HepG2 (cell line): Measurements from ENCODE around the gene UCN2. TPM values are rescaled to one million over a fixed set of nuclear protein-coding genes. Genes with fewer than 3 reads are reported as not detected.
A peak's percentile ranks its signal among the peaks of the same experiment; 100 is the strongest.

ENCODE experiments used
- ATAC-seq: fragments of 200-7000 bp; cut with Tn5 transposase; 3 replicates; pipeline ENCODE4 v1.9.1; 2020; ENCODE audit warnings: mild to moderate bottlenecking, moderate library complexity
- BruUV-seq: library from RNA; stranded (reverse); fragments of 400-500 nt; replicated peaks from 2 replicates; lab custom pipeline; 2021; lab: Mats Ljungman, UMichigan
- CTCF ChIA-PET: fragments of 300-600 bp; formaldehyde crosslinking; extraction: SDS; loops from one replicate; lab custom pipeline; 2021; ENCODE audit warnings: low total read pairs, inconsistent platforms, low intra/inter-chr PET ratio; lab: Yijun Ruan, JAX
- POLR2A ChIA-PET: fragments of 350-600 bp; sonication (Branson Sonifier 250); formaldehyde crosslinking; loops from one replicate; lab custom pipeline; 2020; ENCODE audit warnings: antibody characterized with exemption, inconsistent platforms; lab: Yijun Ruan, JAX
- DNase-seq: peaks from one replicate; pipeline ENCODE4 v3.0.0-alpha.2; 2015; ENCODE audit warnings: low spot score
- FAIRE-seq: peaks from 3 replicates; lab custom pipeline; 2011; peaks lifted over from hg19 to GRCh38; lab: Jason Lieb, UNC
- H2AFZ ChIP-seq: one replicate; pipeline ENCODE4 v1.6.1; 2011; ENCODE audit warnings: low read length, inconsistent platforms
- H3K27ac ChIP-seq: fragments of 300-600 bp; 3 replicates; pipeline ENCODE4 v1.8.0; 2011; ENCODE audit warnings: mixed run types, mild to moderate bottlenecking, mixed read lengths, low read length, inconsistent platforms; ENCODE audit not compliant: insufficient read depth; ENCODE audit errors: extremely low read length
- H3K27me3 ChIP-seq, 2 experiments: fragments of 200-600 bp in 1 of 2; 2 replicates in 1 of 2; 3 replicates in 1 of 2; pipeline versions ENCODE4 v1.6.0 to v1.8.0; 2011; ENCODE audit warnings: low read length in 2 of 2, mild to moderate bottlenecking in 2 of 2, moderate library complexity in 2 of 2, inconsistent platforms in 1 of 2; ENCODE audit not compliant: insufficient read depth in 2 of 2, control insufficient read depth in 1 of 2
- H3K36me3 ChIP-seq, 2 experiments: fragments of 200-600 bp in 1 of 2; replicated peaks in 1 of 2; 2 replicates in 1 of 2; 3 replicates in 1 of 2; pipeline versions ENCODE4 v1.5.1 to v1.8.0; 2011; ENCODE audit warnings: low read length in 2 of 2, inconsistent platforms in 1 of 2; ENCODE audit not compliant: insufficient read depth in 2 of 2, control insufficient read depth in 1 of 2
- H3K4me1 ChIP-seq: 2 replicates; pipeline ENCODE4 v1.5.1; 2012; ENCODE audit warnings: low read length, inconsistent platforms; ENCODE audit not compliant: insufficient read depth
- H3K4me2 ChIP-seq: 2 replicates; pipeline ENCODE4 v1.6.0; 2011; ENCODE audit warnings: low read depth, low read length, inconsistent platforms
- H3K4me3 ChIP-seq, 3 experiments: fragments of 200-600 bp in 1 of 3; sonication (generic), shearing (Covaris generic) in 1 of 3; replicated peaks in 1 of 3; 2 replicates each; pipeline ENCODE4 v1.5.1; 2011 to 2016; ENCODE audit warnings: low read length in 3 of 3, inconsistent platforms in 2 of 3, low read depth in 2 of 3, mild to moderate bottlenecking in 2 of 3, control low read depth in 1 of 3, mixed read lengths in 1 of 3; ENCODE audit not compliant: insufficient read depth in 1 of 3
- H3K79me2 ChIP-seq: one replicate; pipeline ENCODE4 v1.6.1; 2011; ENCODE audit warnings: low read length, inconsistent platforms; ENCODE audit not compliant: insufficient read depth
- H3K9ac ChIP-seq: 2 replicates; pipeline ENCODE4 v1.6.0; 2011; ENCODE audit warnings: mild to moderate bottlenecking, low read depth, low read length, inconsistent platforms; ENCODE audit not compliant: insufficient read depth
- H3K9me3 ChIP-seq: 2 replicates; pipeline ENCODE4 v1.5.1; 2012; ENCODE audit warnings: mild to moderate bottlenecking, low read length
- H4K20me1 ChIP-seq: 2 replicates; pipeline ENCODE4 v1.6.0; 2011; ENCODE audit warnings: inconsistent platforms, mild to moderate bottlenecking, low read length, moderate library complexity; ENCODE audit not compliant: insufficient read depth
- POLR2A ChIP-seq, 2 experiments: IDR thresholded peaks; 2 replicates each; pipeline ENCODE4 v1.6.1; 2011; ENCODE audit warnings: low read depth in 2 of 2, low read length in 2 of 2, mild to moderate bottlenecking in 1 of 2, moderate library complexity in 1 of 2; ENCODE audit not compliant: insufficient read depth in 1 of 2
- TFDP2 ChIP-seq: sonication (generic); formaldehyde crosslinking; IDR thresholded peaks from 2 replicates; pipeline ENCODE4 v1.4.0; 2020; ENCODE audit warnings: missing genetic modification reagents
- ZNF138 ChIP-seq: sonication (generic); formaldehyde crosslinking; IDR thresholded peaks from 2 replicates; pipeline ENCODE4 v1.5.0; 2020; ENCODE audit warnings: mild to moderate bottlenecking, low read depth, missing genetic modification reagents
- ZNF274 ChIP-seq: sonication (generic); formaldehyde crosslinking; IDR thresholded peaks from 2 replicates; pipeline ENCODE4 v1.5.1; 2020; ENCODE audit warnings: mild to moderate bottlenecking, missing genetic modification reagents
- ZNF639 ChIP-seq: conservative IDR thresholded peaks from 2 replicates; pipeline ENCODE4 v1.6.1; 2018; ENCODE audit warnings: missing genetic modification reagents
- ZNF687 ChIP-seq: sonication (generic); formaldehyde crosslinking; IDR thresholded peaks from 2 replicates; pipeline ENCODE4 v1.5.1; 2020; ENCODE audit warnings: mild to moderate bottlenecking, missing genetic modification reagents, moderate library complexity
- WGBS: methylation state at CpG from one replicate; pipeline ENCODE4 v1.1.6; 2017; ENCODE audit warnings: low lambda C conversion rate; 5-methylcytosine and 5-hydroxymethylcytosine counted together
- in situ Hi-C: cut with HindIII; loops from 2 replicates; pipeline ENCODE4 v1.10.0; 2017; ENCODE audit warnings: low pct_unique_long_range_greater_than_20kb; ENCODE audit not compliant: extremely low pct_ligation_motif_present
- intact Hi-C: fragments of 100-400 bp; cut with micrococcal nuclease; formaldehyde crosslinking; loops from one replicate; pipeline ENCODE4 v1.10.0; 2022; ENCODE audit not compliant: unreplicated experiment
- polyA plus RNA-seq, 8 experiments: library from polyadenylated mRNA; depleted of rRNA in 3 of 8; stranded (reverse) in 7 of 8; unstranded in 1 of 8; fragments of >200 nt; fragmentation: Illumina TruSeq in 4 of 8; extraction: Trizol in 4 of 8; gene quantifications; 2 replicates each; pipeline versions ENCODE4 v1.2.1 to v1.2.3, GENCODE V29; 2011 to 2016; ENCODE audit warnings: low read depth in 4 of 8, missing spikeins in 1 of 8, mixed read lengths in 1 of 8; ENCODE audit not compliant: insufficient read depth in 1 of 8
- total RNA-seq, 5 experiments: library from RNA; depleted of rRNA; stranded (reverse); fragments of >200 nt; fragmentation: Illumina TruSeq; extraction: Trizol; gene quantifications; 2 replicates each; pipeline ENCODE4 v1.2.3, GENCODE V29; 2016; ENCODE audit warnings: low read depth in 1 of 5

UCN2 gene
- total and polyA plus RNA-seq, 2 of the 13 experiments (the other 11 are each of a cell fraction or from before 2014, with no cell fraction given) = 0.07 to 1.5 TPM

- in situ Hi-C loops = no loop called here
- BruUV-seq = TSS peak; percentile 27
- H4K20me1 ChIP-seq = no peaks in the 10 kb centered on the region
- intact Hi-C loops = no loop called here
- no peak overlapping the region for H3K4me2 ChIP-seq
- ChIA-PET POLR2A (no interaction called here), CTCF (no interaction called here)
- no peak overlapping the region for H3K4me3 ChIP-seq
- no peaks in the 10 kb centered on the region for H3K79me2 ChIP-seq
- DNase-seq (no peak), ATAC-seq (no peak), FAIRE-seq (no peak)
- TF ChIP-seq TFDP2 (no peak), POLR2A (IDR thresholded peaks at IDR 0.05; ENCODE audit: insufficient read depth in 1 of 2, low read depth in 2 of 2, low read length in 2 of 2) (peak in 1 of 2 experiments; percentile 15; a peak in 1 of 4 replicates), ZNF687 (CRISPR knock-in tag) (peak; percentile 16; the same call in 1 of the 2 replicates), ZNF274 (CRISPR knock-in tag) (0 out of 2 replicates have a peak, but pooled peaks have one; percentile 10), ZNF138 (CRISPR knock-in tag) (no peak), ZNF639 (CRISPR knock-in tag) (no peak)
- H3K4me1 ChIP-seq = no peaks in the 10 kb centered on the region
- H3K27me3 ChIP-seq = no peaks in the 10 kb centered on the region
- H3K9me3 ChIP-seq = no peaks in the 10 kb centered on the region
- 91% methylated on average over 8 of the region's 12 CpGs for WGBS
- H2AFZ ChIP-seq = no peak overlapping the region
- peaks cover 11 to 28% of the 10 kb centered on the region in 2 experiments for H3K36me3 ChIP-seq
- H3K9ac ChIP-seq = no peak overlapping the region
- no peak overlapping the region for H3K27ac ChIP-seq
These were observed 44.8 kb downstream of the UCN2 start for GRCh38 chr3:48518638-48519276.
